ENCODE results near the gene SERPINB5.
"Not testable (repeated sequence)": the region's sequence is repeated elsewhere in the genome, so short reads cannot be mapped to it uniquely, and the experiment has no call there.

The SERPINB5 gene, protein sequence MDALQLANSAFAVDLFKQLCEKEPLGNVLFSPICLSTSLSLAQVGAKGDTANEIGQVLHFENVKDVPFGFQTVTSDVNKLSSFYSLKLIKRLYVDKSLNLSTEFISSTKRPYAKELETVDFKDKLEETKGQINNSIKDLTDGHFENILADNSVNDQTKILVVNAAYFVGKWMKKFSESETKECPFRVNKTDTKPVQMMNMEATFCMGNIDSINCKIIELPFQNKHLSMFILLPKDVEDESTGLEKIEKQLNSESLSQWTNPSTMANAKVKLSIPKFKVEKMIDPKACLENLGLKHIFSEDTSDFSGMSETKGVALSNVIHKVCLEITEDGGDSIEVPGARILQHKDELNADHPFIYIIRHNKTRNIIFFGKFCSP

DNA sequence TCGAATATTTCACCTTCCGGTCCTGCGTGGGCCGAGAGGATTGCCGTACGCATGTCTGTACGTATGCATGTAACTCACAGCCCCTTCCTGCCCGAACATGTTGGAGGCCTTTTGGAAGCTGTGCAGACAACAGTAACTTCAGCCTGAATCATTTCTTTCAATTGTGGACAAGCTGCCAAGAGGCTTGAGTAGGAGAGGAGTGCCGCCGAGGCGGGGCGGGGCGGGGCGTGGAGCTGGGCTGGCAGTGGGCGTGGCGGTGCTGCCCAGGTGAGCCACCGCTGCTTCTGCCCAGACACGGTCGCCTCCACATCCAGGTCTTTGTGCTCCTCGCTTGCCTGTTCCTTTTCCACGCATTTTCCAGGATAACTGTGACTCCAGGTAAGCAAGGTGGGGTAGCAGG, at the start of gene SERPINB5:
TSS of gene SERPINB5 (plus strand) at position 291 of the 400 bp plus-strand sequence. CDS start 7,471 bp downstream, outside the sequence.
- no peak for DNase-seq (ENCODE audit: low read depth in 2 of 2)

DNA sequence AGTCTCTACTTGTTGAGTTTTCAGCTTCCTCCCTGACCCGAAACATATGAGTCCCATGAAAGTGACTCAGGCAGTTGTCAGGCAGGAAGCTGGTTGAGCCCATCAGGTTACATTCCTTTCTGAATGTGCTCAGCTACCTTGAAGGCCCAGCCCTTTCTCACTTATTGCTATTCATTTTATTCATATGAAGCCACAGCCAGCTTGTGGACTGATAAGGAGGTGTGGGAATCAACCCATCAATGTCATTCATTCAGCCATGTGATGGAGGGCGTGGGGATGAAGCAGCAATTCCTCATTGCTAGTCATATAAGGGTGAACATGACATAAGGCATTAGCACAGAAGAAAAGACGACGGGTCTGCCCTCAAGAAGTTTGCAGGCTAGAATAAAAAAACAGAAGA, 49.2 kb upstream of the SERPINB5 start:
- no peak for DNase-seq (ENCODE audit: low read depth in 2 of 2)

DNA sequence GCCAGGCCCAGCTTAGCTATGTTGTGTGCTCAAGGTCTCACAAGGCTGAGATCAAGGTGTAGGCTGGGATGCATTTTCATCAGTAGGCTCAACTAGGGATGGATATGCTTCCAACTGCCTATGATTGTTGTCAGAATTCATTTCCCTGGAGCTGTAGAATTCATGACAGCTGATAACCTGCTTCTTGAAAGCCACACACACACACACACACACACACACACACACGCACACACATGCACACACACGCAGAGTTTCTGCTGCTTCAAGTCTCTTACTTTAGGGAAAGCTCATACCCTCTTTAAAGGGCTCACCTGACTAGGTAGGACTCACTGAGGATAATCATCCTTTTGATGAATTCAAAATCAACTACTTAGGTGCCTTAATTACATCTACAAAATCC, 46.2 kb upstream of the SERPINB5 start:
- DNase-seq (ENCODE audit: low read depth in 2 of 2): no peak

DNA sequence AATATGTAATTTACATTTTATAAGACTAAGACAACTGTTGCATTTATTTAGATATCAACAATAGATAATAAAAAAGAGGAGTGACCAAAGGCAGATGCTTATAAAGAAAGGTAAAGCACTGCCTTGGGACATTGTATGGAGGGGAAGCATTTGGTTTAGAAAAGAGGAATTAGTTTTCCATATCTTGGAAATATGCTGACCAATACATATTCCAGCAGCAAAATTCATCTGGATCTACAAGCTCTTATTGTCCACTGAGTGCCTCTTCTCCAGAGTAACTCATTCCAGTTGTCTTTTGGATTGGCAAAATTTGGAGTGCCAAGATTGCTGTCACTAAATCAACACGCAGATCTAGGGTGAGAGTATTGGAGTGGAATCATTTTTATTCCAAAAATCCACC, 45.6 kb upstream of the SERPINB5 start:
- no peak for DNase-seq (ENCODE audit: low read depth in 2 of 2)

DNA sequence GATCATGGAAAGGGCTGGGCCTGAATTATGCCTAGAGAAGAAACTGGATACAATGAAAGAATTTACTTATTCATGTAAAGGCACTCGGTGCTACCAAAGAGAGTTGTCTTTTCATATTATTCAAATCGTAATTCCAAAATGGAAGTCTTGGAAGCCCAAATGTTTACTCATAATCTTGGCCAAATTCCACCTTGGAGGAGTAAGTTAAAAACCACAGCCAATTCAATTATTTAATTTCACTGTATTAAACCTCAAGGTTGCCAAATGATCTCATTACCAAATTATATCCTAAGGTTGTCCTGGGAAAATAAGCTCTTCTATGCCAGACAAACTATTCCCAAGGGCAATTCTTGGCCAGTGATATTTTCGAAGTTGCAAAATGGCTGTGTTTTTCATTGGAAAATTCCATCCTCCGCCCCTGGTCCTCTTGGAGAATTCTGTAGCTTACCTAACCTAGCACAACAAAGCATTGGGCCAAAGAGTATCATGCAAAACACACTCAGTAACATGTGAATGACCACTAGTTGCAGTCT, 43.4 kb upstream of the SERPINB5 start:
- DNase-seq (ENCODE audit: low read depth in 2 of 2): no peak

DNA sequence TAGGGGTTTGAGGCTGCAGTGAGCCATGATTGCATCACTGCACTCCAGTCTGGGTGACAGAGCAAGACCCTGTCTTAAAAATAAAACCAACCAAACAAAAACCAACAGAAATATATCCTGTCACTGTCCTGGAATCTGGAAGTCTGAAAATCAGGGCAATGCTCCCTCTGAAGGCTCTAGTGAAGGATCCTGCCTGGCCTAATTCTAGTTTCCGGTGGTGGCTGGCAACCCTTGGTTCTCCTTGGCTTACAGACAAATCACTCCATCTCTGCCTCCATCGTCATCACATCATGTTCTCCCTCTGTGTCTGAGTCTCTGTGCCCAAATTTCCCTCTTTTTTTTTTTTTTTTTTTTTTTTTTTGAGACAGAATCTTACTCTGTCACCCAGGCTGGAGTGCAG, 38.6 kb upstream of the SERPINB5 start:
- DNase-seq (ENCODE audit: low read depth in 2 of 2): no peak

DNA sequence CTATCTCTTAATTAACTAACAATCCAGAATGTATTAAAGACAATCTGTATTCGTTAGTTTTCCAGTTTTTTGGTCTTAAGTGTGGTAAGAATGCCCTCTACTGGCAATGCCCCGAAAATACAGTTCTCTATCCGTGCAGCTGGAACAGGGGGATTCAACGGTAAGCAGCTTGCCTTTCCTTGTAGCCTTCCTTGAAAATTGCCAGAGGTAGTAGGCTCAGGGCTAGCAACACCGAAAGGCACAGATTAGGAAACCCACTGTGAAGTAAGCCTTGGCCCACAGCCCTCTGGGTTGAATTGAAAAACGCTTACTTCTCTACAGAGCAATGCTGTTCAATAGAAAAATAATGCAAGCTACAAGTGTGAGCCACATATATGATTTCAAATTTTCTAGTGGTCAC, 37.4 kb upstream of the SERPINB5 start:
- DNase-seq (ENCODE audit: low read depth in 2 of 2): peak in 1 of 2 donors; percentile 37

DNA sequence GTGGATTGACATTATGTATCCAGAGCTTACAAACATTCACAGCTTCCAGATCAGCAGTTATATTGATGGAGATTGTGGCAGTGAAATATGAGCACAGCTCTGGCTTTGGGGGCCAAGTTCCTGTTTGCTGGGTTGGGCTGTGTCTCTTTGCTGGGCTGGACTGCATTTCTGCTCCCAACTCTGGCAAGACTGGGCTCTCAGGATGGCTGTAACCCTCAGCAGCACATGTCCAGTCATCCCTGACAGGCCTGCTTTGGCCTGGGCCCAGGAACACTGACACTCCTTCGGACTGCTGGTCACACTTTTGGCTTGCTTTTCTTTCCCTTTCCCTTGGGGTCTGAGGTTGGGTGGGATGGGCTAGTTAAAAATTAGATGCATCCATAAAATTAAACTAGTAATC, 36.5 kb upstream of the SERPINB5 start:
- DNase-seq (ENCODE audit: low read depth in 2 of 2): no peak

DNA sequence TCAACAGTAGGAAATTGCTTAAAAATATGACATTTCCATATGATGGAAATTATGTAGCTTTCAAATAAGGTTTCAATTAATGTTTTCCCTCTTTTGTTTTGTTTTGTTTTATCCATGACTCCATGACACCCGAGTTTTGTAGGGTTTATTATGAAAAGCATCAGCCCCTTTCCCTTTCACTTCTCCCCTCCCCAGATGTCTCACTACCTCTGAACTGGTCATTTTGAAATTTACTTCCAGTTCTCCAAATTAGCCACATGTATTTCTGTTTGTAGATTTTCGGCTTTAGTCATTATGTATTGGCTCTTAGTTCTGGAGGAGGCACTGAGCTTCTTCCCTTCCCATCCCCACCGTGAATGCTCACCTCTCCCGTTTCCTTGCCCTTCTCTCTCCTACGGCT, 35.9 kb upstream of the SERPINB5 start:
- no peak for DNase-seq (ENCODE audit: low read depth in 2 of 2)

DNA sequence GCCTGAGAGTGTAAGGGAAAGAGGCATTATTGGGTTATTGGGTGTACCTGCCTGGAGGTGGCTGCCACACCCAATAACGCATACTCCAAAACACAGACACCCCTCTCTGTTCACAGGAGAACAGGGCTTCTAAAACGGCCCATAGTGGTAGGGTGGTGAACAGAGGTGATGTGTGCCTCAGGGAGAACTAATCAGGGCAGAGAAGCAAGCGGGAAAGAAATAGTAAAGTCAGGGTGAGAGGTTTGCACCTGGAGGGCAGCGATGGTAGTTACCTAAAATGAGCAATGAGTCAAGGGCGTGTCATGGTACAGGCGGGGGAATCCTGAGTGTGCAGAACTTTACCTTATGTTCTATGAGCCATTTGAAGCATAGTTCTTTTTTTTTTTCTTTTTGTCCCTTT, 32.9 kb upstream of the SERPINB5 start:
- no peak for DNase-seq (ENCODE audit: low read depth in 2 of 2)

DNA sequence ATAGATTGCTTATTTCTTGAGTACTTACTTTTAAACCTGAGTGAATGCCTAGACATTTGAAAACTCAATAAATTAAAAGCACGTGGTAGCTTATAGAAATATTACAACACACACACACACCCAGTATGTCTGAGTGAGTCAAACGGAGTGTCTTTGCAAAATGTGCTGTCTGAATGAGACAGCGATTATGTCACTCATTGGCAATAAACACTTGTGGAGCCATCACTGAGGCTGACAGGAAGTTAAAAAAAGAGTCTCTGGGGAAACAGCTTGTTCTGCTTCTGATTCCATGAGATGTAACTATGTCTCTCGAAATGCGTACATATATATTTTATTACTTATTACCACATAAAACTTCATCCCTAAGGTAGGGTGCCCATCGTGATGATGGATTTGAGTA, 32.2 kb upstream of the SERPINB5 start:
- no peak for DNase-seq (ENCODE audit: low read depth in 2 of 2)

DNA sequence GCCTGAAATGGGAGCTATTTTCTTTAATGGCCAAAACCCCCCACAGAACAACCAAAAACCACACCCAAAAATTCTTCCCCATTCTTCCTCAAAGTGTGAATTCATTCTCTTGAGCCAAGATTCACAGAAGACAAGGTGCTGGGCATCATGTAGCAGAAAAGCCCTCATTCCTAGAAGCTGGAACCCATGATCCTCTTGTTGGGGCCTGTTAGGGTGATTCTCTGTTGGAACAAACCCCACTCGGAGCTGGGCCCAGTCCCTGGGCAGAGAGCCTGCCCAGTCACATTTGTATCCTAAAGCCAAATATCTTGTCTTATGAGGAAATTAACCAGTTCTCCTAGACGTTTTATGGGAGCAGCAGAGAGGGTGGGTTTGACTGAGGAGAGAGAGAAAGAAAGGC, 31.7 kb upstream of the SERPINB5 start:
- DNase-seq (ENCODE audit: low read depth in 2 of 2): no peak

DNA sequence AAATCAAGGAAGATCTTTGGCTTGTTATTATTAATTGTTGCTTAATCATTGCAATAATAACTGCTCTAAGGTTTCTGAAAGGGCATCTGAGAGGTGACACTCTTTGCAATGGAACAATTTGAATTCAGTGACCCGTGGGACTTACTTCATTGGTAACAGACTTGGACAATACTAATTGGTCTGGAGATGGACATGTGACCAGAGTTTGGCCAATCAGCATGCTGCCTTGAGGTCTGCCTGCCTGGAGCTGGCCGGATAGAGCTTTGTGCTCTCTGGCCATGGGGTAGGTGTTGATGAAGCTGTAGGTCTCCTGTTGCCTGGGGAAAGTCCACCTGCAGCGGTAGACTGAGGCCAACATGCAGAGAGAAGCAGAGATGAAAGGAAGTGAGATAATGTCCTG, 30.5 kb upstream of the SERPINB5 start:
- DNase-seq (ENCODE audit: low read depth in 2 of 2): no peak

DNA sequence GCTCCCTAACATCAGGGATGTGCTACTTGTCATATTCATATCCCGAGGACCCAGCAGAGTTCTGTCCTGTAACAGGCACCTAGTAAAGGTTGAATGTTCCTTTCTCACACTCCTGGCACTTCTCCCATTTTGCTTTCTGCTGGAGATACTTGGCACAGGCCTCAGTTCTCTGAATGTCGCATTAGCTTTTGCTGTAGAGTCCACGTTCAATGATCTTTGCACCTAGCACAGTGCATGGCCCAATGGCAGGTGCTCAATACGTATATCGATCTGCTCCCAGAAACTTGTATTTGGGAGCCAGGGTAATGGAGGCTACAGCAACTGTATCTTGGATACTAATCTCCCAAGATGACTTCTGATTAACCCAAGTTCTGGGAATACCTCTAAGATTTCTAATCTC, 29.7 kb upstream of the SERPINB5 start:
- DNase-seq (ENCODE audit: low read depth in 2 of 2): no peak

DNA sequence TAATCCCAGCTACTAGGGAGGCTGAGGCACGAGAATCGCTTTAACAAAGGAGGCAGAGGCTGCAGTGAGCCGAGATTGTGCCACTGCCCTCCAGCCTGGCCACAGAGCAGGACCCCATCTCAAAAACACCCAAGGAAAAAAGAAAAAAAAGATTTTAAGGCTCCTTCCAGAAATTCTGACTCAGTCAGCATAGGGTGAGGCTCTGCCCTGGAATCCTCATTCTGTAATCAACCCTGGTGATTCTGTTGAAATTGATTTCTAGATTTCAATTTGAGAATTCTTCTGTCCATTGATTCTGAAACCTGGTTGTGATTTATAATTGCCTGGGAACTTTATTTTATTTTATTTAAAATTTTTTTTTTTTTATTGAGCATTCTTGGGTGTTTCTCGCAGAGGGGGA, 27.3 kb upstream of the SERPINB5 start:
- DNase-seq (ENCODE audit: low read depth in 2 of 2): no peak

DNA sequence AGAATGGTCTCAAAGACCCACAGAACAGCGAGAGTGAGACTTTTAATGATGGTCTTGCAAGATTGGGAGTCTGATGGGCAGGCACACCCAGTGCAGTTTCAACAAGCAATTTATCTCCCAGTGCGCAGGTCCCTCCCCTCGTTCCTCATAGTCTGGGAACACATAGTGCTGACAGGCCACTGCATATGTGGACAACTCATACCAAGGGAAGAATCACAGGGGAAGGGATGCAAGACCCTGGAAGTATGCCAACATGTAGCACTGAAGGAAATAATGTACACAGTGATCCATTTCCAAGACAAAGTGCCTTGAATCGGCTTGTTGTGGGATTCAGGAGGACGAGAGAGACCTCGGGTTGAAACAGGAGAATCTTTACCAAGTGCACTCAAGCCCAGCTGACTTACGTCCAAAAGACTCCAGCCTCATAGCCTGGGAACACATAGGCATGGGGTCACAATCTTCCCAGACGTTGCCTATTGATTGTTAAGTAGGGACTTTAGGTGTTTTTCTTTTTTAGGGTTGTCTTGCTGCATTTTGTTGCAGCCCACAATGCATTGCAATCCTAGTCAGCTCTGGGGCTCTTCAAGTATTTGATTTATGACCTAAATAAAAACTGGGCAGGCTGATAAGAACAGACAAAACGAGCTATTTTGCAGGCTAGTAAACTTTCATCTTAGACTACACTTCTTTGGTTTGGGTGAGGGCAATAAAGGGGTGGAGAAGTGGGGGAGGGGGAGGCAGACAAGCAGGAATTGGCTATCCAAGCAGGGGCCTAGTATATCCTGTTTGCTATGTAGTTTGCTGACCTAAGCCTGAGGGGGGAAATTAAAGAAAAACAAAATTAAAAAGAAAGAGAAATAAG, 24.7 kb upstream of the SERPINB5 start:
- DNase-seq (ENCODE audit: low read depth in 2 of 2): no peak

DNA sequence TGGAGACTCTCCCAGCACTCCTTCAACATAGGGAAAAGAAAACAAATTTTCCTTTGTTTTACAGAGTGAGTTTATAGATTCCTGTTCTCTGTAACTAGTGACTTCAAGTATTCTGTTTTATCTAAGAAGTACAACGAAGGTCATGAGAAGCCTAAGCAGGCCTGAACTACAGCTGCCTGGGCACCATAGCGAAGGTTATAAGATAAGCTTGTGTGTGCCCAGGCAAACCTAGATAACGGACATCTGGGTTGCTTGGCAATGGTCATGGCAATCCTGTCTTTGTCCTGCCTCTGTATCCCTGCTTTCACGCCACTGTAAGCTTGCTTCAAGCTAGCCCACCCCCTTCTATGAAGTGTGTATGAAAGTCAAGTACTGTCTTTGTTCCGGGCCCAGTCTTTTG, 24.0 kb upstream of the SERPINB5 start:
- not testable (repeated sequence) for DNase-seq (ENCODE audit: low read depth in 2 of 2)

DNA sequence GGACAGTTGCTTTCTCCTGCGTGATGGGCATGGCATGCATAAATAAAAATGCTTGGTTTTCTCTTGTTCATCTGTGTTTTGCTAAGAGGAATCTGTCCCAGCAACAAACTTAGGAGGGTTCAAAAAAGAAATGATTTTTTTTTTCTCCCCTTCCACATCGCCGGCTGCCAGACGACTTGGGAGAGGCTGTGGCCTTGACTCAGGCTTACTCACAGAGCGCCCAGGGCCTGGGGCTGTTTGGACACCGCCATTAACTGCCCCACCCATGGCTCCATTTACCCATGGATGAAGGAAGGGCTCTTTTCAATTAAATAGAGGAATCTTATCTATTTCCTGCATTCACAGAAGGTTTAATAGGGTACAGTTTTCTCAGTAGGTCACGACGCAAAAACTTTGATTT, 22.3 kb upstream of the SERPINB5 start:
- DNase-seq (ENCODE audit: low read depth in 2 of 2): no peak

DNA sequence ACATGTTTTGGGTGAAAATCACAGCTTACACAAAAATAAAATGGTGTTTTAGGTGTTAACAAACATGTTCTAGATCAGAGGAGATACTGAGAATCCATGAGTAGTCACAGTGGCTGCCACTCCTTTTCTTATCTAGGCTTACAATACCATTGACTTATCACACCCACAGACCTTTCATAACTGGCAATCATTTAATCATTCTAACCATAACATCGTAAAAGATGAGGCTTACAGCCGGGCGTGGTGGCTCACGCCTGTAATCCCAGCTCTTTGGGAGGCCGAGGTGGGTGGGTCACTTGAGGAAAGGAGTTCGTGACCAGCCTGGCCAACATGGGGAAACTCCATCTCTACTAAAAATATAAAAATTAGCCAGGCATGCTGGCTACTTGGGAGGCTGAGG, 18.8 kb upstream of the SERPINB5 start:
- DNase-seq (ENCODE audit: low read depth in 2 of 2): no peak

DNA sequence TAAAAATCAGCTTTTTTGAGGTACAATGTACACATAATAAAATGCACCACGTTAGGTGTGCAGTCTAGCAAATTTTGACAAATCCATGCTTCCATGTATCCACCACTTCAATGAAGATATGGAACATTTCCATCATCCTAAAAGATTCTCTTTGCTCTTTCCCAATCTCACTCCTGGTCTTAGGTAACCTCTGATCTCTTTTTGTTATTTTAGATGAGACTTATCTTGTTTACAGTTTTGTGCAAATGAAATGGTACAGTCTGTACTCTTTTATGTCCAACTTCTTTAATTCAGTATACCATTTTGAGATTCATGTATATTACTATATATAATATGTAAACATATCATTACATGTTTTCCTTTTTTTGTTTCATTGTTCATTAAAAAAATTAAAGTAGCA, 16.3 kb upstream of the SERPINB5 start:
- DNase-seq (ENCODE audit: low read depth in 2 of 2): no peak

DNA sequence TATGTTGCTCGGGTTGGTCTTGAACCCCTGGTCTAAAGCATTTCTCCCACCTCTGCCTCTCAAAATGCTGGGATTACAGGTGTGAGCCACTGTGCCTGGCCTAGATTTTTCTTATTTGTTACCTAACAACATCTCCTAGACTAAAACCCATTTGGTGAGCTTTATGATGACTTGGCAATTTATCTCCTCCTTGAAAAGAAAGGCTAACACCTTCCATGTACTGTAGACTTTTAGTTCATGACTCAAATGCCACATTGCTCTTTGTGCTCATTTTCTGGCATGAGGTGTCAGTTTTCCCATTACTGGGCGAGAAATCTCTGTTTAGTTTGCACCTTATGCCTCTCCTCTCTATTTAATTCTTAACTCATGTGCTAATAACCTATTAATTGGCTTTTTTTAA, 12.3 kb upstream of the SERPINB5 start:
- DNase-seq (ENCODE audit: low read depth in 2 of 2): no peak

DNA sequence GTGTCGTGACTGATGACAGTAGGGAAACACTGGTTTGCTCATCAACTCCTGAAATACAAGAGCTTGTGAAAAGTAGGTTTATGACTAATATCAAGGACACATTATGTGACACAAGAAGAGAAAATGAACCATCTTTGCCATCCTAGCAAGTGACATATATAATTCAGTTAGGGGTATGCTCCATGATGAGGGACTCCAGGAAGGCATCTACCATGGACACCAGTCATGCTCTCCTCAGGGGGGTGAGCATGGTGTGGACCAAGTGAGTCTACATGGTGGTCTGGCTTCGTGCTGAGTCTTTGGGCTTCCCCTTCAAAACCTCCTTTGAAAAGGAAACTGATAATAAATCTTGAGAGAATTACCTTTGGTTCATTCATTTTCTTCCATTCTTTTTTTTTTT, 11.7 kb upstream of the SERPINB5 start:
- no peak for DNase-seq (ENCODE audit: low read depth in 2 of 2)

DNA sequence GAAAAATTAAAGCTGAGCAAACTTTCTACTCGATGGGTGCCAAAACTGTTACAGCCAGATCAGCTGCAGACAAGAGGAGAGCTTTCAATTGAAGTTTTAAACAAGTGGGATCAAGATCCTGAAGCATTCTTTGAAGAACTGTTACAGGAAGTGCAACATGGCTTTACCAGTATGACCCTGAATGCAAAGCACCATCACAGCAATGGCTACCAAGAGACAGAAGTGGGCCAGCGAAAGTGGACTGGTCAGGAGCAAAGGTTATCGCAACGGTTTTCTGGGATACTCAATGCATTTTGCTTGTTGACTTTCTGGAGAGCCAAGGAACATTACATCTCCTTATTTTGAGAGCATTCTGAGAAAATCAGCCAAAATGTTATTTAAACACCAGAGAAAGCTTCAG, 9.1 kb upstream of the SERPINB5 start:
- DNase-seq (ENCODE audit: low read depth in 2 of 2): no peak
